ENCODE measurements around the gene SHOC2. TPM values are rescaled to one million over a fixed set of nuclear protein-coding genes. Genes with fewer than 3 reads are reported as not detected.

SHOC2 gene
- total RNA-seq, 1 donor from 2014 or later, result 24.4 TPM

- no peak overlapping the region for H3K4me3 ChIP-seq (ENCODE audit: low read depth, low read length)
Measured at GRCh38 chr10:110873951-110874350, 45.5 kb upstream of the SHOC2 start.

GRCh38 chr10:110876000-110876399 lies 43.4 kb upstream of the SHOC2 start:
- H3K4me3 ChIP-seq (ENCODE audit: low read depth, low read length), result no peak overlapping the region
- TF ChIP-seq CTCF (IDR thresholded peaks at IDR 0.05; ENCODE audit: insufficient read depth, low read length, poor library complexity, severe bottlenecking), result no peak

More at GRCh38 chr10:110873951-110874350, 45.5 kb upstream of the SHOC2 start:
- Histone ChIP-seq H3K27me3 (ENCODE audit: control insufficient read depth, insufficient read depth, low read length) (no peaks in the 10 kb centered on the region), H3K36me3 (ENCODE audit: control insufficient read depth, insufficient read depth, low read length) (no peaks in the 10 kb centered on the region)
- TF ChIP-seq CTCF (IDR thresholded peaks at IDR 0.05; ENCODE audit: insufficient read depth, low read length, poor library complexity, severe bottlenecking), result no peak
- no peak for DNase-seq (ENCODE audit: low read depth)

GRCh38 chr10:110876788-110877187 lies 42.6 kb upstream of the SHOC2 start:
- Histone ChIP-seq H3K27me3 (ENCODE audit: control insufficient read depth, insufficient read depth, low read length) (no peaks in the 10 kb centered on the region), H3K36me3 (ENCODE audit: control insufficient read depth, insufficient read depth, low read length) (no peaks in the 10 kb centered on the region), H3K4me3 (ENCODE audit: low read depth, low read length) (no peak overlapping the region)
- no peak for DNase-seq (ENCODE audit: low read depth)
- TF ChIP-seq CTCF (IDR thresholded peaks at IDR 0.05; ENCODE audit: insufficient read depth, low read length, poor library complexity, severe bottlenecking), result no peak

More at GRCh38 chr10:110876000-110876399, 43.4 kb upstream of the SHOC2 start:
- H3K36me3 ChIP-seq (ENCODE audit: control insufficient read depth, insufficient read depth, low read length), result no peaks in the 10 kb centered on the region
- DNase-seq (ENCODE audit: low read depth), result no peak
- H3K27me3 ChIP-seq (ENCODE audit: control insufficient read depth, insufficient read depth, low read length), result no peaks in the 10 kb centered on the region

GRCh38 chr10:110880012-110880411 lies 39.4 kb upstream of the SHOC2 start:
- Histone ChIP-seq H3K27me3 (ENCODE audit: control insufficient read depth, insufficient read depth, low read length) (no peaks in the 10 kb centered on the region), H3K4me3 (ENCODE audit: low read depth, low read length) (no peak overlapping the region), H3K36me3 (ENCODE audit: control insufficient read depth, insufficient read depth, low read length) (no peaks in the 10 kb centered on the region)
- DNase-seq (ENCODE audit: low read depth), result no peak
- TF ChIP-seq CTCF (IDR thresholded peaks at IDR 0.05; ENCODE audit: insufficient read depth, low read length, poor library complexity, severe bottlenecking), result no peak

- no peak for DNase-seq (ENCODE audit: low read depth)
- no peaks in the 10 kb centered on the region for H3K36me3 ChIP-seq (ENCODE audit: control insufficient read depth, insufficient read depth, low read length)
- no peak overlapping the region for H3K4me3 ChIP-seq (ENCODE audit: low read depth, low read length)
- TF ChIP-seq CTCF (IDR thresholded peaks at IDR 0.05; ENCODE audit: insufficient read depth, low read length, poor library complexity, severe bottlenecking), result no peak
- H3K27me3 ChIP-seq (ENCODE audit: control insufficient read depth, insufficient read depth, low read length), result no peaks in the 10 kb centered on the region
Measured at GRCh38 chr10:110881247-110881646, 38.2 kb upstream of the SHOC2 start.

GRCh38 chr10:110881905-110882304 lies 37.5 kb upstream of the SHOC2 start:
- no peak for TF ChIP-seq CTCF (IDR thresholded peaks at IDR 0.05; ENCODE audit: insufficient read depth, low read length, poor library complexity, severe bottlenecking)
- Histone ChIP-seq H3K36me3 (ENCODE audit: control insufficient read depth, insufficient read depth, low read length) (no peaks in the 10 kb centered on the region), H3K4me3 (ENCODE audit: low read depth, low read length) (no peak overlapping the region)

More at GRCh38 chr10:110881905-110882304, 37.5 kb upstream of the SHOC2 start:
- H3K27me3 ChIP-seq (ENCODE audit: control insufficient read depth, insufficient read depth, low read length), result no peaks in the 10 kb centered on the region
- DNase-seq (ENCODE audit: low read depth), result no peak

All from kidney epithelial cell (primary cell).